Measurements from ENCODE around the gene COL15A1.

The COL15A1 gene

DNA sequence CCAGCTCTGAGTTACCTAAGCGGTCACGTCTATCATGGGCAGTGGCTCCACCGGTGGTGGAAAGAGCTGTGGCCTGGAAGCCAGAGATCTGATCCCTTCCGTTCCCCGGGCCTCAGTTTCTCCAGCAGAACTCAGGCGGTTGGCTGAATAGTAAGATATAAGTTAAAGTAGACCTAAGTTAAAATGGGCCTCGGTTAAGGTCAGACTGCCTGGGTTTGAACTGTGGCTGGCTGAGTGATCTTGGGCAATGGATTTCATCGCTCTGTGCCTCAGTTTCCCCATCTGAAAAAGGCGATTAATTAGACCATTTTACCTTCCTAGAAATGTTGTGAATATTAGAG is 997 bp downstream of the COL15A1 start:
- no peak for DNase-seq

DNA sequence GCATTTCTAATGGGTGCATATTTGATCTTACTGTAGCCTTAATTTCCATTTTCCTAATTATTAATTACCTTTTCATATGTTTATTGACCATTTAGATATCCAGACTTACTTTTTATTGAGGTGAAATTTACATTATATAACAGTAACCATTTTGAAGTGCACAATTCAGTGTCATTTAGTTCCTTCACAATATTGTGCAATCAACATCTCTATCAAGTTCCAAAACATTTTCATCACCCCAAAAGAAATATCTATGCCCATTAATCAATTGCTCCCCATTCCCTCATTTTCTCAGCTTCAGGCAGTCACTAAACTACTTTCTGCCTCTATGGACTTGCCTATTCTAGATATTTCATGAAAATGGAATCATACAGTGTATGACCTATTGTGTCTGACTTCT is 5.9 kb downstream of the COL15A1 start:
- DNase-seq: no peak

DNA sequence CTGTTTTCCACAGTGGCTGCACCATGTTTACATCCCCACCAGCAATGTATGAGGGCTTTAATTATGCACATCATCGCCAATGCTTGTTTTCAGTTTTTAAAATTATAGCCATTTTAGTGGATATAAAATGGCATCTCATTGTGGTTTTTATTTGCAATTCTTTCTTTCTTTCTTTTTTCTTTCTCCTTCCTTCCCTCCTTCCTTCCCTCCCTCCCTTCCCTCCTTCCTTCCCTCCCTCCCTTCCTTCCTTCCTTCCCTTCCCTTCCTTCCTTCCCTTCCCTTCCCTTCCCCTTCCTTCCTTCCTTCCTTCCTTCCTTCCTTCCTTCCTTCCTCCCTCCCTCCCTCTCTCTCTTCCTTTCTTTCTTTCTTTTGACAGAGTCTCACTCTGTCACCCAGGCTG is 6.6 kb downstream of the COL15A1 start:
- no peak for DNase-seq

DNA sequence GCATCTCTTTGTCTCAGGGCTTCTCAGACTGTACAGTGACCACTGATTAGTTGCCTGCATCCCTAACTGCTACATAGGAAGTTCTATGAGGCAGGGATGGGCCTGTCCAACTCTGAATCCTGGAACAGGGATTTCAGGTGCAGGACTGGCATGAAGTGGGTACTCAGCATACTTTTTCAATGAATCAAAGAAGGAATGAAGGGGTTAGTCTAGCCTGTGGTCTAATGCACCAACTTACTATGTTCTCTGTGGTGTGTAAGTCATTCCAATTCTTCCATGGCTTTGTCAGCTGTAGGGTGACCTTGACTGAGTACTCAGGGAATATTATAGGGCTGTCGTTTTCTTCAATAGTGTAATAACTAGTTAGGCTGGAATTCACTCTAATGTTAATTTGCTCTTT is 8.3 kb downstream of the COL15A1 start:
- no peak for DNase-seq

DNA sequence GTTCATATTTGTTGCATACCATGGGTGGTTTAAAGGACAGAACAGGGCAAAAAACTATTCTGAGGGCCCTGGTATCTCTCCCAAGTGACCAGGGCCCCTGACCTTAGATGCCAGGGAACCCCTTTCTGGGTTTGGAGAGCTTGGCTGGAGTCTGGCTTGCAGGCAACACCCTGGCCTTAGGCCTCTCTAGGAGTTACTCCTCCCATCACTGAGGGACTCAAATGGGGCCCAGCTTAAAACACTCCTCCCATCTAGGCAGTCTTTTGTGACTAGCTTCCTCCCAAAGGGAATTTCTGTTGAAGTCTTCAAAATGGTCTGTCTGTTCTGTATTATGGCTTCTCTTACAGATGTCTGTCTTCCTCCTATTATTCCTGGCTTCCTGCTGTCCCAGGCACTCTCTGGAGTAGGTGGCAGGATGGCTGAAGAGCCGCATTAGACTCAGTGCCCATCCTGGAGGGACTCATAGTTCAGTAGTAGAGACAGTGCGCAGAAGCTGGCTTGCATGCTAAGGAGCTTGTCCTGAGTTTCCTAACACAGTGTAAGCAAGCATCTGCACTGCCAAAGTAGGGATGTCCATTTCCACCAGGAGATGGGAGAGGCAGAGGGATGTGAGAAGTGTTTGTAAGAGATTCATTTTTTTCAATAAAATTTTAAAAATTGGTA is 10.0 kb downstream of the COL15A1 start:
- no peak for DNase-seq

DNA sequence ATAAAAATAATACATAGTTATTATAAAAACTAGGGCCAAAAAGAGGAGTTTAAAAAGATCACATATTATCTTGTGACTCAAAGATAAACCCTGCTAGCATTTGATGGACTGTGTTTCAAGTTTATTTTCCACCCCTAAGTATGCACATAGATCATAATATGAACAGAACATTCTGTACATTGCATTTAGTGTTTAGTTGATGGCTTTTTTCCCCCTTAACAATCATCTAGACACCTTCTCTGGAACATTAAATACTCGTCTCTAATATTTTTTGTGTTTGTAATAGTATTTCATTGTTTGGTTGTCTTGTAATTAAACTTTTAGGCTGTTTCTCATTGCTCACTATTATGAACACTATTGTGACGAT is 10.5 kb downstream of the COL15A1 start:
- no peak for DNase-seq

DNA sequence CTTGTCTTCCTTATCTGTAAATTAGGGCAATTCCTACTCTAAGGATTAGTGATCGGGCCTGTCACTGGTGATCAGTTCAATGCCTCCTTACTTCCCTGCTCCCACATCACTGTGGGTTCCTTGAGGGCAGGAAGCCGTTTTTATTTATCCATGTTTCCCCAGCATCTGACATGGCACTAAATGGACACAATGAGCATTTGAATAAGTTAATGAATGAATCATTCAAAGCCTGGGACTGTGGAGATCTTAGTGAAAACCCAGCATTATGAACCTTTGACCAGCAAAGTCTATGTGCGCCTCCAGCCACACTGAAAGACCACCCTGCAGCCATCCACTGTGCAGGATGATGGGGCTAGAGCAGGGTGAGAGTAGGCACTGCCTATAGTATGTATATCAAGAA is 11.6 kb downstream of the COL15A1 start:
- DNase-seq: no peak

DNA sequence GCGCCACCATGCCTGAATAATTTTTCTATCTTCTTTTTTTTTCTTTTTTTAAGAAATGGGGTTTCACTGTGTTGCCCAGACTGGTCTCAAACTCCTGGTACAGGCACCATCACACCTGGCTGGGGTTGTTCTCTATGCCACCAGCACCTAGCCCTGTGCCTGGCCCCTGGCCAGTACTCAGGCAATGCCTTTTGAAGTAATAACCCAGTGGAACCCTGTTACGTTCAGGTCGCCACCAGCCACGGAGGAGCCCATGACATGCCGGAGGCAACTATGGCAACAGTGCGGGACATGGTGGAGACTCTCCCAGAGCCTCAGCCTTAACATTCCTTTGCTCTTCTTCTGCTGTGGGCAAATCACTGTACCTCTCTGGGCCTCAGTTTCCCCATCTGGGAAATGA is 14.1 kb downstream of the COL15A1 start:
- no peak for DNase-seq

DNA sequence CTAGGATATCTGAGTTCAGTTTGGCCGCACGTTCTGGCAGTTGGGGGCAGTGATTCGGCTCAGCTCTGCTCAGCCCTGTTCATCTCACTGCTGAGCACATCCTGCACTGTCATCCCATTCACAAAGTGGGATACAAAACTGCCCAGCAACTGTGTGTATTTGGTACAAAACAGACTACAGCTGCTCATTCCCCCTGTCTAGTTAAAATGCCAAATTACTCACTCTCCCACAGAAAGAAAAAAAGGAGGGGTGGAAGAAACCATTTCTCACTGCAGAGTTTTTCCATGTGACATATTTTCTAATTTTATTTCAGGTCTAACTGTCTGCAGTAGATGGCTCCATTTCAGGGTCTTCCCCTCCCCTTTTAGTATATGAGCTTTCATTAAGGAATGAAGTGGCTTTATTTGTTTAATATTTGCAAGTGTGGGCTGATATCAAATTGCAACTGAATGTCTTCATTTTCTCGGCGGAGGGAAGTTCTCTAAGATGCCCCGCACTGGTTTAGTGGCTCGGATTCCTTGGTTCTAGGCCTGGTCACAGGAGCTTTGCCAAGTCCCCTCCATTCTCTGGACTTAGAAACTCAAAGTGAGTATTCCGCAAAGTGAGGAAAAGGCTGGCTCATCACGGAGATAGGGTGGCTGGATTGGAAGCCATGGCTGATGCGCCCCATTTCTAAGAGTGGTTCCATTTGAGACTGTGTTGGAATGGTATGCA is 14.7 kb downstream of the COL15A1 start:
- no peak for DNase-seq

DNA sequence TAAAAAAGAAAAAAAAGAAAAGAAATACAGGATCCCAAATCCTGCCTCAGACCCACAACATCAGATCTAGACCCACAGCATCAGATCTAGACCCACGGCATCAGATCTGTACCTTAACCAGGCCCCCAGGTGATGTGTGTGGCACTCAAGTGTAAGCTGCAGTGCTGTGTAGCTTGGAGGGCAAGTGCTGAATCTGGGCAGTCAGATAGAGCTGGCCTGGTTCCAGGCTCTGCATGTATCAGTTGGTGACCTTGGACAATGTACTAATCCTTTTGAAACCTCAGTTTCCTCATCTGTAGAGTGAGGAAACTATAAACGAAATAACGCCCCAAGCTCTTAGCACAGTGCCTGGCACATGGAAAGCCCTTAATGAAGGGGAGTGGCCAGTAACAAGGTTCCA is 16.7 kb downstream of the COL15A1 start:
- no peak for DNase-seq

DNA sequence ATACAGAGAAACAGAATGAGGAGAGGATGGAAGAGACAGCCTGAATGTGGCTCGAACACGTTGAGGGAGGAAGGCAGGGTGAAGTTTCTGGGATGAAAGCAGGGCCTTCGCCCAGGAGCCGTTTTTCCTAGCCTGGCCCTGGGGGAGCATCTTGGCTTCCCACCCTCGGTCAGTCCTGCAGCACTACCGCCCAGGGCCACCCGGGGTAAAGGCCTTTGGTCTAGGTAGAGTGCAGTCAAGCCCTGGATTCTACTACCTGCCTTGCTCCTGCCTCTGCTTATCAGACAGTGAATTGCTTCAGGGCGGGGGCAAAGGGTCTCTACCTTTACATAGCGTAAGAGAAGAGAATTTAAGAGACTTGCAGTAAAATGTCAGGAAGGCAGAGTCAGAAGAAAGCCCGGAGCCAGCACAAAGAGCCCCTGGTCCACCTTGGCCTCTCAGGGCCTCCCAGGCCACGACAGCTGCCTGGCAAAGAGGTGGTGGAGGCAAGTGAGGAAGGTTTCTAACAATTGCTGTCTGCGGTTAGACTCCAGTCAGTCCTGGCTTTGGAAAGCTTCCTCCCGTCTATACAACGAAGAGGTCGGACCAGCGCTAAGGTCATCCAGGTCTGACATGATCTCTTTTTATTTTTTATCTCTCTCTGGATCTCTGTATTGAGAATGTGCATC is 17.9 kb downstream of the COL15A1 start:
- no peak for DNase-seq

DNA sequence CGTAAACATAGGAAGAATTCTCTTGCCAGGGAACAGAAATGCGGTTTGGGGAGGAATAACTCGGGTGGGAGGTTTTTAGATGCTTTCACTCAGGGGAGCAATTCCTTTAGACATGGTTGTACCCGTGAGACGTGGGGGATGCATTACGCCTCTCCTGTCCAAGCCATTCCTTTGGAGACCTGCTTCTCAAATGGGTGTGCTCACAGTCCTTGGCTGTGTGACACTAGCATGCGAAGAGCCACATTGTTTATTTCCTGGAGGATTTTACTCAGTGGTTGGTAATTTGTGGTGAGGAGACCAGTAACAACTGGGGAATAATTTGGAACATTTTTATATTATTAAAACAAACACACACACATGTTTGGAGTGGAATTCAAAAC is 18.5 kb downstream of the COL15A1 start:
- DNase-seq: no peak

DNA sequence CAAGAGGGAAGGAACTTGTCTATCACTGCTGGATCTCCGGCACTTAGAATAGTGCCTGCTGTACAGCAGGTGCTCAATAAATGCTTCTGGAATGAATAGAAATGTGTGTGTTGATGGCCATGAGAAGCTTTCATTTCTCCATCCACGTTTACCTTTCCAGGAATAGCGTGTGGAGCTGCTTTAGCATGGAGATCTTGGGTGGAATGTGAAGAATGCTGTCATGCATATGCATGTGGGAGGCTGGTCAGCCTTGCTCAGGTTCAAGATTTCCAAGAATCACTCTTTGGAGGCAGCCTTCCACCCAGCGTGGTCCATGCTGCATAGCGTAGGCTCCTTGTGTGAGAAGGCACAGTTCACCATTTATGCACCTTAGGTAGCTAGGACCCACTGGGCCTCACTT is 19.2 kb downstream of the COL15A1 start:
- DNase-seq: no peak

DNA sequence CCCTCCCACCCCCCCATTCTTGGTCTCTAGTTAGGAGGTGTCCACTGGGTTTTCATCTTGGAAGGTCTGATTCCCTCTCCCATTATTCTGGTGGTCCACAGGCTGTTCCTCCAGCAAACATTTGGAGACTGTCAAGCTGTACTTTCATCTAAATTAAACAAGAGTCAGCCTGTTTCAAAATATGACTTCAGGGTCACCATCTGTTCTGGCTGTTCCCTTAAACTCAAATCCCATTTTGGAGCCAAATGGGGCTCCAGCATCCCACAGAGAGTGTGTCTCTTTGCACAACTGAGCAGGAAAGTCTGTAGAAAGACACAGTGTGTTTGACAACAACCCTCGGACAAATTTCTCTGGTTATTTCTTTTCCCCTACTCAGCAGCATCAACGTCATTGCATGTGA is 20.5 kb downstream of the COL15A1 start:
- no peak for DNase-seq

DNA sequence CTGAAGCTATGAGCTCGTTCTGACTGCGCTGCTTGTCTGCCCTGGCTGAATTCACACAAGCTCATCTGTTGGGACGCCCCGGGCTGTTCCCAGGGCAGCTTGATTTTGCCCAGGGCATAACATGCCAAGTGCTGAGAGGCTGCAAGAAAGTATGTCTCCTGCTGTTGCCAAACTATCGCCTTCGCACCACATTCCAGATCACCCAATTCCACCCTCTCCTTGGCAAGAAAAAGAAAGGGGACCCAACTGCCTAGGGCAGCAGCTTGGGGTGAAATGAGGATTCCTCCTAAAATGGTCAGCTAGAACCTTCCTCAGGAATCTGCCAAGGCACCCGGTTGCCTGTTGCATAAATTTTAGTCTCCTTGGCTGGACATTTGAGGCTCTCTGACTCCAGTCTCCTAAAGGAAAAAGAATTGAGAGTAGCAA is 21.2 kb downstream of the COL15A1 start:
- DNase-seq: no peak

DNA sequence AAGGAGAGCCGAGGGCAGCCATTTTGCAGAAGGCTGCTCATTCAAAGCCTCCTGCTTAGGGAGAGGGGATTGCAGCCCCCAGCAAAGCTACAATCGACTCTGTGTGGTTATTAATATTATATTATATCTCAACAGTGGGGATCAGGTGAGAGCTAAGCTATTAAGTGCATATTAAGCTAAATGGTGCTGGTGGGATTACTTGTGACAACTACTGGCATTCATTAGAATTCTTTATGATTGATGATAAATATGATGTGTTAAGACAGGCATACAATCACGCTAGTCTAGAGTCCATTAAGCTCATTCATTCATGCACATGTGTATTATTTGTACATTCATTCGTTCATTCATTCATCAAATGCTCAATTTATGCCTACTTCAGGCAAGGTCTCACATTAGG is 23.0 kb downstream of the COL15A1 start:
- no peak for DNase-seq

DNA sequence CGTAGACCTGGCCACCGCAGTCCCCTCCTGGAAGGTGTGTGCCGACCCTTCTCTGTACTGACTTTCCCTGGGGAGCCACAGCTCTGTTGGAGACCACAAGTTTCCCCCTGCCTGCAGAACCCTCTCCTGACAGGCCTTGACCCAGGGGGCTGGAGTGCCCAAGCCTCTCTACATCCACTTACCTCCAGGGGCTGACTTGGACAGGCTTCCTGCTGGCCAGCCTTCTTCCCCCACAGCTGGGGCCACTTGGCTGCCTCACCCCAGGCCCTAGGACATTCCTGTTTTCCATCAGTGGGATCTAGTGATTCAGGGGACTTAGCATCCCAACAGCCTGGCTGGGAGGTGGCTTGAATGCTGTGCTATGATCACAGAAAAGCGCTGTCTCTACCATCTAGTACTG is 23.6 kb downstream of the COL15A1 start:
- DNase-seq: no peak

DNA sequence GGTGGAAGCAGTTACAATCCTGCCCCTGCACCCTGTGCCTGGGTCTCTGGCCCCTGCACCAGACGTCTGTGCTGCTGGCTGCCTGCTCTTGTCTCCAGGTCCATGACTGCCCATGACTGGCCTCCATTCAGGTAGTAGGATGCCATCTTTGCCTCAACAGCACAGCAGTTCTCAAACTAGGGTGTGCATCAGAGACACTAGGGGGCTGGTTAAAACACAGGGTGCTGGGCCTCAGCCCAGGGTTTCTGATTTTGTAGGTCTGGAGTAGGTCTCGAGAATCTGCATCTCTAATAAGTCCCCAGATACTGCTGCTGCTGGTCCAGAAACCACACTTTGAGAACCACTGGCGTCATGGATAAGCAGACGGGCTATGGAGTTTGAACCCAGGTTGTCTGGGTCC is 24.0 kb downstream of the COL15A1 start:
- no peak for DNase-seq

DNA sequence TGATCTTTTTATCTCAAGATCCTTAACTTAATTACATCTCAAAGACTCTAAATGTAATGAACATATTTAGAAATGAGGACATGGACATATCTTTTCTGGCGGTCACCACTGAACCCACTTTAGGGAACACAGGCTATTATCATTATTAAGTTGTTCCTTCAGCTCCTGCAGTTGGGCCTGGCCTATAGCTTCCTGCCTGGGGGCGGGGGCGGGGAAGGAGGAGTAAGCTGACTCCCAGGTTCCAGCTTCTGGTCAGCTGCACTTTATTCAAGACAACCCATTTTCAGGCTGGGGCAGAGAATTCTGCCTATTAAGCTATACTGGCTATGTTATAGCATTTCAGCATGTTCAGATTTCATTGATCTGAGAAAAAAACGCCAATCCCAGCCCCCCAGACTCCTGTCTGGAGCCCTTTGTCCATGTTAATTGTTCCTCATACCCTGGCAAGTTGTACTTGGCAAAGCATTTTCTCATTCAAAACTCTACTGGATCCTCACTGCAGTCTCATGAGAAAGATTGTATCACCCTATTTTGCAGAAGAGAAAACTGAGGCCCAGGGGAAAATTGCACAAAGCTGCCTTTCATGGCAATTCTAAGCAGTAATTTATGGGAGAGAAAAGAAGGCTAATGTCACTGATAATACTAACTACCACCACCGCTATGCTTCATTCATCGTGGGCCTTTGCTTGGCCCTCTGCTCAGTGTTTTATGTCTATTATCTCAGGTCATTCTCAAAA is 25.1 kb downstream of the COL15A1 start:
- no peak for DNase-seq

DNA sequence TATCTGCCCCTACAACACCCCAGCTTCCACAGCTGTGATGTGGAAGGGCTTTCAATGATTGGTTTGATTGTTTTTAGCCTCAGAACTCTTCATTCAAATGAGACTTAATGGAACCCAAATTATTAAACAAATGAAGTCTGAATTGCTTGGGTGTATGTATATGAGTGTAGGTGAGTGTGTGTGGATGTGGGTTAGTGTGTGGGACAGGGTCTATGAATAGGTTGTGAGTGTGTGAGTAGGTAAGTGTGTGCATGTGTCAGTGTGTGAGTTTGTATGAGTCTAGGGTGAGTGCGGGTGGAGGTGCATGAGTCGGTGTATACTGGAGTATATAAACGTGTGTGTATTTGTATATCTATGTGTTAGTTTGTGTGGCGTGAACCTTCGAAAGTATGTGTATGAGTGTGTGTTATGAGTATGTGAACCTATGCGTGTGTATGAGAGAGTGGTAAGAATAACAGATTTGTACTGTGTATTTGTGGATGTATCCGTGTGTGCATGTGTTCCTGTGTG is 26.9 kb downstream of the COL15A1 start:
- no peak for DNase-seq

DNA sequence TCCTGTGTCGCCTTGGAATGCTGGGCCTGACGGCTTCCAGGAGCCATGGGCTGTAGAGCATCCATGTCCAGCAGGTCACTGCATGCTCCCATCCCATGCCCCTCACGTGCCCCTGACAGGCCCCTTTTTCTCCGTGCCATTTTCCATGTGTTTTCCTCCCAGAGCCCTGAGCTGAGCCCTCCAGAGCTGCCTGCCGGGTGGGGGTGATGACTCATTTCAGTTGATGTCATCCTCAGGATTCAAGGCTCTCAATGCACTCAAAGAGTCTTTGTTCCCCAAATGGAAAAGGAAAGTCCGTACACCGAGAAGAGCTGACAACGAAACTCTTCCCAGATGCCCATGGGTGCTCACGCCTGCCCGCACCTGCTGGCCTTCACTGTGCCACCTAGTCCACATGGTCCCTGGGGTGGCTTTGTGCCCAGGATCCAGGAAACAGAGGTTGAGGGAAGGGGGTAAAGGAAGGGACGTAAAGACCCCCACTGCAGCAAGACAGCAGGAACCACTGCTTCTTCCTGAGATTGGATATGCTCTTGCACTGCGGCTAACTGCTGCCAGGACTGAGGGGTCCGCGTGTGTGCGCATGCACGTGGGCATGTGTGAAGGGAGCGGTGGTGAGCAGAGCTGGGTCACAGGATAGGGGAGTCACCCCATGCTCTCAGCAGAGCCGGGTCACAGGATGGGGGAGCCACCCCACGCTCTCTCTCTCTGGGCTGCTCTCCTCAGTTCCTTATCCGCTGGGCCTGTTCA is 27.6 kb downstream of the COL15A1 start:
- peak in 51 of 56 donors; percentile 16 to 82 (median 59) for DNase-seq

DNA sequence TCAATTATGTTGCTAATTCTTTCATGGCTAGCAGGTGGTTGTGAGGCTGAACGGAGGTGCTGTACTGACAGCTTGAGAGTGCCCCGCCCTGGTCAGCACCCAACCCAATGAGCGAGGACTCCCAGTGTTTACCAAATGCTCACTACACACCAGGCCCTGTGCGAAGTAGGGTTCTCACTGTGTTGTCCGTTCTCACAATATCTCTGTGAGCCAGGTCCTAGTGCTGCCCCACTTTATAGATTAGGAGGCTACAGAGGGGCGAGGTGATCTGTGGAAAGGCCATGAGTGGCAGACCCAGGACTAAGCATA is 28.2 kb downstream of the COL15A1 start:
- no peak for DNase-seq
